ENCODE measurements around the gene CAPS. TPM values are rescaled to one million over a fixed set of nuclear protein-coding genes. Genes with fewer than 3 reads are reported as not detected.

CAPS gene
- total RNA-seq, 1 experiment from 2014 or later, result 2.3 TPM

DNA sequence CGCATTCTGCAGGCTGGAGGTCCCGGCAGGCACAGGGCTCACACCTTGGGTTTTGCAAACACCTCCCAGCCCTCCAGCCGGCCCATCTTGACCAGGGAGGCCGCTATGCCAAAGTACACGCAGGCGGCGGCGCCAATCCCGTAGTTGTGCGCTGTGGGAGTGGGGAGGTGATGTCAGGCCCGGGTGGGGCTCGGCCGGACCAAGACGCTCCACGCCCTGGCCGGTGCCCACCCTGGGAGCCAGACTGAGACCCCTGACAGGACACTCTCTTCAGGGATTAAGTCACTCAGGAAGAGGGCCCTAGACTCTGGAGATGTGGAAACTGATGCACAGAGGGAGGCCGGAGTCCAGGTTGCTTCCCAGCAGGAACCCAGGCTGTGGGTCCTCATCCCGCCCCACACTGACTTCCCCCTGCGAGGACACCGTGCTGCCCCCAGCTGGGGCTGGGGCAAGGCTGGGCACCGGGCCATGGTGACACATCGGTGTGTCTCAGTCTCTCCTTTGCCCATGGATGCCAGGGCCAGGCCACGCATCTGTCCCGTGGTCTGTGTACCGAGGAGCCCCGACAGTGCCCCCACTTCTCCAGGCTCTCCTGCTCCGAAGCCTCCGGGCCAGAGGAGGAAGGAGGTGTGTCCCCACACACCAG lies 19.2 kb upstream of the CAPS start:
- H4K8ac ChIP-seq (replicated peaks; ENCODE audit: insufficient read length, low read depth, low read length), result no peak overlapping the region
- H3K4me2 ChIP-seq (ENCODE audit: insufficient read depth, insufficient read length, low read length), result no peak overlapping the region
- H3K27me3 Mint-ChIP-seq (ENCODE audit: low read depth), result peaks cover 20% of the 10 kb centered on the region
- no peak overlapping the region for H2BK120ac ChIP-seq (ENCODE audit: low read depth, low read length, poor library complexity, severe bottlenecking)
- no peak overlapping the region for H2BK20ac ChIP-seq (ENCODE audit: low read depth, low read length, poor library complexity, severe bottlenecking)
- no peak overlapping the region for H3K4ac ChIP-seq (ENCODE audit: low read depth, low read length)
- peaks cover 4 to 12% (median 8%) of the 10 kb centered on the region in 3 experiments; a peak in 6 of 7 replicates for H3K36me3 Mint-ChIP-seq (ENCODE audit: insufficient read depth in 1 of 3, low read depth in 3 of 3)
- H3K27ac ChIP-seq (ENCODE audit: insufficient read length, low read depth, low read length), result no peak overlapping the region
- no peaks in the 10 kb centered on the region for H3K23me2 ChIP-seq (ENCODE audit: insufficient read length, low read depth, low read length, poor library complexity, severe bottlenecking)
- no peaks in the 10 kb centered on the region for H3K9me3 ChIP-seq (ENCODE audit: control insufficient read depth, low read depth, low read length)
- H4K91ac ChIP-seq (ENCODE audit: insufficient read length, low read depth, low read length), result no peak overlapping the region
- no peaks in the 10 kb centered on the region; the same call in 1 of the 2 replicates for H3K4me1 ChIP-seq (ENCODE audit: insufficient read depth, low read length)
- H2AFZ ChIP-seq (ENCODE audit: low read length), result no peak overlapping the region
- TF ChIP-seq, protein P1, sequence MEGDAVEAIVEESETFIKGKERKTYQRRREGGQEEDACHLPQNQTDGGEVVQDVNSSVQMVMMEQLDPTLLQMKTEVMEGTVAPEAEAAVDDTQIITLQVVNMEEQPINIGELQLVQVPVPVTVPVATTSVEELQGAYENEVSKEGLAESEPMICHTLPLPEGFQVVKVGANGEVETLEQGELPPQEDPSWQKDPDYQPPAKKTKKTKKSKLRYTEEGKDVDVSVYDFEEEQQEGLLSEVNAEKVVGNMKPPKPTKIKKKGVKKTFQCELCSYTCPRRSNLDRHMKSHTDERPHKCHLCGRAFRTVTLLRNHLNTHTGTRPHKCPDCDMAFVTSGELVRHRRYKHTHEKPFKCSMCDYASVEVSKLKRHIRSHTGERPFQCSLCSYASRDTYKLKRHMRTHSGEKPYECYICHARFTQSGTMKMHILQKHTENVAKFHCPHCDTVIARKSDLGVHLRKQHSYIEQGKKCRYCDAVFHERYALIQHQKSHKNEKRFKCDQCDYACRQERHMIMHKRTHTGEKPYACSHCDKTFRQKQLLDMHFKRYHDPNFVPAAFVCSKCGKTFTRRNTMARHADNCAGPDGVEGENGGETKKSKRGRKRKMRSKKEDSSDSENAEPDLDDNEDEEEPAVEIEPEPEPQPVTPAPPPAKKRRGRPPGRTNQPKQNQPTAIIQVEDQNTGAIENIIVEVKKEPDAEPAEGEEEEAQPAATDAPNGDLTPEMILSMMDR (conservative IDR thresholded peaks at IDR 0.05), result no peak
- H3K4me1 Mint-ChIP-seq, result peaks cover 4 to 9% of the 10 kb centered on the region in 2 experiments
- H3K4me3 Mint-ChIP-seq, result no peak overlapping the region
- H3K23ac ChIP-seq (ENCODE audit: insufficient read length, low read depth, low read length), result no peak overlapping the region
- H2BK15ac ChIP-seq (ENCODE audit: low read depth, low read length), result no peak overlapping the region
- H4K5ac ChIP-seq (ENCODE audit: insufficient read length, low read depth, low read length), result no peak overlapping the region
- H2BK12ac ChIP-seq (ENCODE audit: insufficient read length, low read depth, low read length), result no peak overlapping the region
- DNase-seq, result no peak
- H3K56ac ChIP-seq (ENCODE audit: insufficient read length, low read depth, low read length), result no peak overlapping the region
- no CpG with 5 or more reads among the region's 28 CpGs for WGBS (ENCODE audit: extremely low coverage, insufficient read length, low lambda C conversion rate)
- H3K14ac ChIP-seq (ENCODE audit: insufficient read depth, low read length), result no peak overlapping the region
- H3K79me1 ChIP-seq (ENCODE audit: insufficient read depth, low read depth, low read length, poor library complexity, severe bottlenecking), result no peaks in the 10 kb centered on the region
- H3K9me3 Mint-ChIP-seq, result no peaks in the 10 kb centered on the region
- peaks cover 2% of the 10 kb centered on the region; the same call in 1 of the 2 replicates for H3K79me2 ChIP-seq (ENCODE audit: insufficient read depth, low read length)
- H3T11ph ChIP-seq (ENCODE audit: low read length), result no peak overlapping the region
- H3K18ac ChIP-seq (ENCODE audit: insufficient read length, low read depth, low read length), result no peak overlapping the region
- H3K9ac ChIP-seq (ENCODE audit: extremely low read depth, insufficient read length, low read length), result no peak overlapping the region
- no peaks in the 10 kb centered on the region for H3K27me3 ChIP-seq (ENCODE audit: insufficient read depth, low read length)
- H4K20me1 ChIP-seq (ENCODE audit: control insufficient read depth, insufficient read depth, insufficient read length), result no peaks in the 10 kb centered on the region
- H2AK5ac ChIP-seq (ENCODE audit: insufficient read length, low read length), result no peak overlapping the region
- no peak overlapping the region for H3K27ac Mint-ChIP-seq
- H2BK5ac ChIP-seq (ENCODE audit: insufficient read length, low read length), result no peak overlapping the region
